PC-9 (cell line): Measurements from ENCODE around the gene PHYH. TPM values are rescaled to one million over a fixed set of nuclear protein-coding genes. Genes with fewer than 3 reads are reported as not detected.

Experiments
- BruUV-seq: library from RNA; stranded (reverse); fragments of 400-500 nt; replicated peaks from 2 replicates; lab custom pipeline; 2021; lab: Mats Ljungman, UMichigan
- CTCF ChIA-PET: fragments of 300-600 bp; sonication (Branson Sonifier 250); formaldehyde crosslinking; loops from one replicate; lab custom pipeline; 2022; ENCODE audit warnings: antibody characterized with exemption; lab: Charles Lee
- POLR2A ChIA-PET: fragments of 300-600 bp; sonication (Branson Sonifier 250); formaldehyde crosslinking; loops from one replicate; lab custom pipeline; 2022; ENCODE audit warnings: antibody characterized with exemption; ENCODE audit not compliant: unreplicated experiment; lab: Charles Lee
- DNase-seq, 2 experiments: peaks; one replicate each; pipeline versions ENCODE4 v3.0.0 to v3.0.0-alpha.2; 2015 to 2022; ENCODE audit warnings: mixed read lengths in 1 of 2
- H2AFZ ChIP-seq: fragments of 200-600 bp; sonication (generic); 2 replicates; pipeline ENCODE4 v1.8.1; 2017; ENCODE audit warnings: antibody characterized with exemption
- H3F3A ChIP-seq: fragments of 200-600 bp; sonication (generic); 2 replicates; pipeline ENCODE4 v1.8.1; 2017; ENCODE audit warnings: antibody characterized with exemption, mild to moderate bottlenecking, low read depth; ENCODE audit not compliant: insufficient read depth
- H3K27ac ChIP-seq: fragments of 200-600 bp; sonication (generic); 2 replicates; pipeline ENCODE4 v1.6.1; 2016; ENCODE audit warnings: mixed run types
- H3K27me3 ChIP-seq: fragments of 200-600 bp; sonication (generic); 2 replicates; pipeline ENCODE4 v1.6.1; 2016; ENCODE audit warnings: low read depth, mixed run types; ENCODE audit not compliant: insufficient read depth
- H3K36me3 ChIP-seq: fragments of 200-600 bp; sonication (generic); 2 replicates; pipeline ENCODE4 v1.6.1; 2016; ENCODE audit warnings: low read depth, mixed run types
- H3K4me1 ChIP-seq: fragments of 200-600 bp; sonication (generic); replicated peaks from 2 replicates; pipeline ENCODE4 v1.6.1; 2016; ENCODE audit warnings: mixed run types; ENCODE audit not compliant: insufficient read depth
- H3K4me2 ChIP-seq: fragments of 200-600 bp; sonication (generic); 2 replicates; pipeline ENCODE4 v1.6.1; 2017; ENCODE audit warnings: mixed run types
- H3K4me3 ChIP-seq: fragments of 200-600 bp; sonication (generic); 2 replicates; pipeline ENCODE4 v1.6.1; 2016; ENCODE audit warnings: mixed run types
- H3K79me2 ChIP-seq: fragments of 200-600 bp; sonication (generic); 2 replicates; pipeline ENCODE4 v1.6.1; 2017; ENCODE audit warnings: low read depth, mixed run types
- H3K9me2 ChIP-seq: fragments of 200-600 bp; sonication (generic); 2 replicates; pipeline ENCODE4 v1.8.1; 2017; ENCODE audit warnings: mild to moderate bottlenecking; ENCODE audit not compliant: insufficient read depth
- H3K9me3 ChIP-seq: fragments of 200-600 bp; sonication (generic); 2 replicates; pipeline ENCODE4 v1.8.1; 2016; ENCODE audit warnings: low read depth; ENCODE audit not compliant: insufficient read depth
- H4K20me1 ChIP-seq: fragments of 200-600 bp; sonication (generic); 2 replicates; pipeline ENCODE4 v1.8.1; 2017; ENCODE audit not compliant: insufficient read depth
- CTCF ChIP-seq: fragments of 200-600 bp; sonication (generic); conservative IDR thresholded peaks from 2 replicates; pipeline ENCODE4 v1.6.1; 2017; ENCODE audit warnings: mixed run types, antibody characterized with exemption, mild to moderate bottlenecking, moderate library complexity
- EZH2 ChIP-seq: fragments of 200-600 bp; sonication (generic); IDR thresholded peaks from 2 replicates; pipeline ENCODE4 v1.8.0; 2017; ENCODE audit warnings: antibody characterized with exemption, low read depth
- intact Hi-C: fragments of 100-400 bp; cut with micrococcal nuclease; formaldehyde crosslinking; loops from one replicate; pipeline ENCODE4 v1.10.0; 2022; ENCODE audit not compliant: unreplicated experiment
- total RNA-seq: library from RNA; stranded (reverse); gene quantifications from 2 replicates; pipeline ENCODE4 v1.2.3, GENCODE V29; 2021

PHYH gene
- total RNA-seq, 1 experiment from 2014 or later, result 16.5 TPM

- TF ChIP-seq CTCF (no peak), EZH2 (no peak)
- Histone ChIP-seq H3K9me3 (no peaks in the 10 kb centered on the region), H3K27ac (no peak overlapping the region), H3K9me2 (no peaks in the 10 kb centered on the region), H3K4me3 (no peak overlapping the region), H3K36me3 (no peaks in the 10 kb centered on the region), H4K20me1 (no peaks in the 10 kb centered on the region), H3F3A (no peaks in the 10 kb centered on the region), H2AFZ (no peak overlapping the region), H3K27me3 (no peaks in the 10 kb centered on the region), H3K4me2 (no peak overlapping the region), H3K4me1 (no peaks in the 10 kb centered on the region), H3K79me2 (no peaks in the 10 kb centered on the region)
- no peak for DNase-seq
- ChIA-PET CTCF (interaction anchor here (0.7 kb wide), 1 partner anchor 131 kb away, joined by 4 read pairs; no protein-coding TSS in a partner anchor), POLR2A (no interaction called here)
- intact Hi-C loops, result no loop called here
- no TSS peak for BruUV-seq
Observed at GRCh38 chr10:13308096-13308495, 8.2 kb upstream of the PHYH start.

GRCh38 chr10:13306103-13306502 lies 6.2 kb upstream of the PHYH start:
- Histone ChIP-seq H3F3A (no peaks in the 10 kb centered on the region), H2AFZ (no peak overlapping the region), H3K9me3 (no peaks in the 10 kb centered on the region), H3K4me2 (no peak overlapping the region), H4K20me1 (no peaks in the 10 kb centered on the region), H3K4me1 (peaks cover 5% of the 10 kb centered on the region; the same call in 1 of the 2 replicates), H3K79me2 (no peaks in the 10 kb centered on the region), H3K27ac (no peak overlapping the region), H3K36me3 (no peaks in the 10 kb centered on the region), H3K4me3 (no peak overlapping the region), H3K27me3 (no peaks in the 10 kb centered on the region), H3K9me2 (no peaks in the 10 kb centered on the region)
- intact Hi-C loops, result no loop called here
- ChIA-PET POLR2A (no interaction called here), CTCF (no interaction called here)
- no peak for TF ChIP-seq CTCF
- no peak for TF ChIP-seq EZH2
- BruUV-seq, result no TSS peak
- no peak for DNase-seq

GRCh38 chr10:13302821-13303555 lies 3.1 kb upstream of the PHYH start:
- intact Hi-C loops, result loop anchor here (1.0 kb wide), 5 partner anchors 83 to 204 kb away; partner anchors contain the start of gene MCM10
- Histone ChIP-seq H3K79me2 (no peaks in the 10 kb centered on the region), H3K9me2 (no peaks in the 10 kb centered on the region), H3K27ac (no peak overlapping the region), H3K4me1 (peaks cover 5% of the 10 kb centered on the region; the same call in 1 of the 2 replicates), H3K9me3 (no peaks in the 10 kb centered on the region), H3K36me3 (no peaks in the 10 kb centered on the region), H4K20me1 (no peaks in the 10 kb centered on the region), H3K4me3 (peak overlapping the region; percentile 66; the same call in 1 of the 2 replicates), H3K4me2 (peak overlapping the region; percentile 62; the same call in 1 of the 2 replicates), H3F3A (no peaks in the 10 kb centered on the region), H2AFZ (0 out of 2 replicates have a peak overlapping the region, but pooled peaks have one; percentile 80), H3K27me3 (no peaks in the 10 kb centered on the region)
- CTCF ChIA-PET, result interaction anchor here (0.6 kb wide), 2 partner anchors 17 to 39 kb away, joined by 9 read pairs; no protein-coding TSS in a partner anchor
- BruUV-seq, result no TSS peak
- POLR2A ChIA-PET, result interaction anchor here (0.6 to 0.7 kb wide), 5 partner anchors 26 to 372 kb away, joined by 3 to 4 read pairs (median 3); no protein-coding TSS in a partner anchor
- no peak for DNase-seq
- no peak for TF ChIP-seq EZH2
- no peak for TF ChIP-seq CTCF
